Body of pancreas (tissue), 4 donors: ENCODE results near the gene MRE11. TPM values are rescaled to one million over a fixed set of nuclear protein-coding genes. Genes with fewer than 3 reads are reported as not detected.
"Not testable (repeated sequence)": the region's sequence is repeated elsewhere in the genome, so short reads cannot be mapped to it uniquely, and the experiment has no call there.

Source experiments
- ATAC-seq: fragments of 150-250 bp; one replicate; pipeline ENCODE4 v1.9.1; 2016
- DNase-seq, 4 donors: peaks; one replicate each; pipeline ENCODE4 v3.0.0-alpha.2; 2019
- H3K27ac ChIP-seq, 4 donors: fragments of 200-600 bp; sonication (generic); 1 replicate in 3 of 4; 2 replicates in 1 of 4; pipeline versions ENCODE4 v1.5.1 to v1.6.1; 2016 to 2019; ENCODE audit warnings: mild to moderate bottlenecking in 1 of 4, mixed read lengths in 1 of 4, moderate library complexity in 1 of 4
- H3K27me3 ChIP-seq, 2 donors: fragments of 200-600 bp; sonication (generic); one replicate each; pipeline ENCODE4 v1.6.0; 2016; ENCODE audit warnings: mild to moderate bottlenecking in 1 of 2
- H3K36me3 ChIP-seq, 2 donors: fragments of 200-600 bp; sonication (generic); replicated peaks in 1 of 2; 2 replicates each; pipeline ENCODE4 v1.5.1; 2016; ENCODE audit warnings: low read depth in 2 of 2; ENCODE audit not compliant: insufficient read depth in 1 of 2
- H3K4me1 ChIP-seq: fragments of 200-600 bp; sonication (generic); one replicate; pipeline ENCODE4 v1.6.0; 2016
- H3K4me3 ChIP-seq, 2 donors: fragments of 200-600 bp; sonication (generic); 1 replicate in 1 of 2; 2 replicates in 1 of 2; pipeline ENCODE4 v1.5.1; 2016 to 2019
- H3K9me3 ChIP-seq, 3 donors: fragments of 200-600 bp; sonication (generic); 1 replicate in 2 of 3; 2 replicates in 1 of 3; pipeline ENCODE4 v1.5.1; 2016
- CTCF ChIP-seq, 7 experiments: fragments of 450-650 bp in 4 of 7; fragments of 200-600 bp in 3 of 7; sonication (generic) in 3 of 7; IDR thresholded peaks; one replicate each; pipeline ENCODE4 v1.5.1; 2016 to 2019; ENCODE audit warnings: antibody characterized with exemption in 7 of 7
- POLR2A ChIP-seq, 3 donors: fragments of 450-650 bp; IDR thresholded peaks; one replicate each; pipeline ENCODE4 v1.6.1; 2016; ENCODE audit warnings: antibody characterized with exemption in 3 of 3, mild to moderate bottlenecking in 2 of 3
- WGBS, 2 donors: methylation state at CpG; one replicate each; pipeline ENCODE4 v1.1.5; 2017; 5-methylcytosine and 5-hydroxymethylcytosine counted together
- intact Hi-C: fragments of 100-400 bp; cut with DNase I; formaldehyde crosslinking; loops from one replicate; pipeline ENCODE4 v1.15.1; 2023
- microRNA counts, 2 donors: library from miRNA; unstranded; fragments of <30 nt; microRNA quantifications; one replicate each; lab custom pipeline; 2017
- microRNA-seq, 2 donors: library from miRNA; unstranded; fragments of <30 nt; microRNA quantifications; one replicate each; pipeline ENCODE4, GENCODE V29; 2016; ENCODE audit warnings: borderline number of aligned reads in 2 of 2, borderline replicate concordance in 2 of 2
- small RNA-seq: library from RNA; depleted of rRNA; stranded (forward); fragments of <200 nt; gene quantifications from one replicate; pipeline ENCODE3, GENCODE V24; 2016
- total RNA-seq, 2 donors: library from RNA; depleted of rRNA; stranded (reverse); fragments of >200 nt; gene quantifications; one replicate each; pipeline ENCODE4 v1.1.0, GENCODE V29; 2016

Gene MRE11
- total RNA-seq, 2 donors from 2014 or later = 9.2 to 18.9 TPM

- Histone ChIP-seq H3K27ac (no peak overlapping the region), H3K36me3 (no peaks in the 10 kb centered on the region), H3K9me3 (no peaks in the 10 kb centered on the region), H3K4me3 (no peak overlapping the region), H3K27me3 (no peaks in the 10 kb centered on the region), H3K4me1 (no peaks in the 10 kb centered on the region)
- ATAC-seq = no peak
- 80 to 85% methylated on average over 5 of the region's 5 CpGs for WGBS, 2 donors
- intact Hi-C loops = no loop called here
- no peak for DNase-seq
- no peak for TF ChIP-seq CTCF (IDR thresholded peaks at IDR 0.05)
- no peak for TF ChIP-seq POLR2A (IDR thresholded peaks at IDR 0.05)
These were observed 114.0 kb downstream of the MRE11 start for GRCh38 chr11:94379613-94380012.

GRCh38 chr11:94376841-94377240, 116.8 kb downstream of the MRE11 start:
- WGBS, 2 donors = 88% methylated on average over 1 of the region's 1 CpG
- TF ChIP-seq CTCF (IDR thresholded peaks at IDR 0.05) (no peak), POLR2A (IDR thresholded peaks at IDR 0.05) (no peak)

GRCh38 chr11:94370576-94370975, 123.1 kb downstream of the MRE11 start:
- H3K4me3 ChIP-seq, H3K9me3 ChIP-seq, H3K4me1 ChIP-seq, H3K27me3 ChIP-seq, H3K36me3 ChIP-seq, ATAC-seq, intact Hi-C loops, DNase-seq, H3K27ac ChIP-seq: not testable (repeated sequence)
- WGBS, 2 donors = 45 to 61% methylated on average over 6 of the region's 6 CpGs

More at GRCh38 chr11:94376841-94377240, 116.8 kb downstream of the MRE11 start:
- intact Hi-C loops = no loop called here
- DNase-seq (no peak), ATAC-seq (no peak)
- Histone ChIP-seq H3K27me3 (no peaks in the 10 kb centered on the region), H3K4me1 (no peaks in the 10 kb centered on the region), H3K4me3 (no peak overlapping the region), H3K27ac (no peak overlapping the region), H3K9me3 (no peaks in the 10 kb centered on the region), H3K36me3 (no peaks in the 10 kb centered on the region)

MicroRNA genes within 50 kb of the gene (microRNA counts, 767-probe panel; counts per million panel counts)
- 0 to 736 counts per million in 2 donors for microRNA hsa-miR-548l (lab: Ali Mortazavi, UCI)

Small RNA genes within 50 kb of the gene (microRNA-seq; reads per million reads assigned to microRNA genes)
- gene MIR548L = 1.3 to 1.4 reads per million in 2 donors

Small RNA genes within 50 kb of the gene (small RNA-seq; reads per million reads assigned to genes)
- gene MIR548L = not detected

Other genes starting within 250 kb of the MRE11 start
- gene IZUMO1R, start 189.3 kb downstream of the MRE11 start, total RNA-seq = not detected
- not detected for gene GPR83, start 92.4 kb downstream of the MRE11 start, total RNA-seq
- gene ANKRD49, start 140 bp upstream of the MRE11 start, total RNA-seq = 10 to 100 TPM; 12.5 to 13.5 TPM
- not detected for gene C11orf97, start 18.6 kb upstream of the MRE11 start, total RNA-seq
- gene FUT4, start 50.1 kb upstream of the MRE11 start, total RNA-seq = 10 to 100 TPM; 10.5 to 13.5 TPM
- gene PIWIL4, start 73.5 kb upstream of the MRE11 start, total RNA-seq = 10 to 100 TPM in 1 of 2 donors, 1 to 10 TPM in 1; 6.5 to 13.2 TPM